SK-N-SH (cell line): Measurements from ENCODE around the gene ADAP1. TPM values are rescaled to one million over a fixed set of nuclear protein-coding genes. Genes with fewer than 3 reads are reported as not detected.

ENCODE experiments used
- CTCF ChIA-PET: fragments of 300-600, 350-600 bp; formaldehyde crosslinking; extraction: SDS; loops from one replicate; lab custom pipeline; 2021; lab: Yijun Ruan, JAX
- POLR2A ChIA-PET: fragments of 350-600 bp; sonication (Branson Sonifier 250); formaldehyde crosslinking; extraction: SDS; loops from one replicate; lab custom pipeline; 2020; ENCODE audit warnings: antibody characterized with exemption, inconsistent platforms; lab: Yijun Ruan, JAX
- DNase-seq: peaks from one replicate; pipeline ENCODE4 v3.0.0; 2012
- H2AFZ ChIP-seq: fragments of 200-600 bp; sonication (generic); 2 replicates; pipeline ENCODE4 v1.8.1; 2016; ENCODE audit warnings: antibody characterized with exemption, mild to moderate bottlenecking, low read depth
- H3F3A ChIP-seq: fragments of 200-600 bp; sonication (generic); replicated peaks from 2 replicates; pipeline ENCODE3; 2016; ENCODE audit warnings: antibody characterized with exemption, mild to moderate bottlenecking; ENCODE audit not compliant: insufficient read depth
- H3K27ac ChIP-seq, 2 experiments: fragments of 200-500 bp in 1 of 2; fragments of 200-600 bp in 1 of 2; sonication (Bioruptor generic) in 1 of 2; sonication (generic), shearing (Covaris generic) in 1 of 2; 2 replicates each; pipeline versions ENCODE4 v1.5.1 to v1.6.1; 2014 to 2016; ENCODE audit warnings: low read depth in 2 of 2, inconsistent platforms in 1 of 2, low read length in 1 of 2, mild to moderate bottlenecking in 1 of 2, mixed read lengths in 1 of 2
- H3K27me3 ChIP-seq: fragments of 200-600 bp; sonication (generic), shearing (Covaris generic); 2 replicates; pipeline ENCODE4 v1.6.1; 2016; ENCODE audit warnings: mixed run types; ENCODE audit not compliant: insufficient read depth
- H3K36me3 ChIP-seq, 2 experiments: fragments of 200-500 bp in 1 of 2; fragments of 200-600 bp in 1 of 2; sonication (Bioruptor generic) in 1 of 2; sonication (generic) in 1 of 2; replicated peaks in 1 of 2; 2 replicates each; pipeline versions ENCODE3 to v1.5.1; 2014 to 2016; ENCODE audit warnings: low read length in 1 of 2, mild to moderate bottlenecking in 1 of 2; ENCODE audit not compliant: insufficient read depth in 2 of 2, control insufficient read depth in 1 of 2
- H3K4me1 ChIP-seq, 2 experiments: fragments of 200-500 bp in 1 of 2; fragments of 200-600 bp in 1 of 2; sonication (Bioruptor generic) in 1 of 2; sonication (generic), shearing (Covaris generic) in 1 of 2; 2 replicates each; pipeline versions ENCODE4 v1.5.1 to v1.6.1; 2014 to 2016; ENCODE audit warnings: low read depth in 1 of 2, low read length in 1 of 2, mixed run types in 1 of 2; ENCODE audit not compliant: insufficient read depth in 2 of 2, control insufficient read depth in 1 of 2
- H3K4me2 ChIP-seq: fragments of 200-600 bp; sonication (generic), shearing (Covaris generic); 2 replicates; pipeline ENCODE4 v1.6.1; 2017; ENCODE audit warnings: mixed run types
- H3K4me3 ChIP-seq, 2 experiments: fragments of 200-500 bp in 1 of 2; fragments of 200-600 bp in 1 of 2; sonication (Bioruptor generic) in 1 of 2; sonication (generic), shearing (Covaris generic) in 1 of 2; 2 replicates each; pipeline versions ENCODE4 v1.5.1 to v1.8.1; 2014 to 2016; ENCODE audit warnings: low read depth in 2 of 2, inconsistent platforms in 1 of 2, low read length in 1 of 2, mild to moderate bottlenecking in 1 of 2, mixed read lengths in 1 of 2, moderate library complexity in 1 of 2
- H3K79me2 ChIP-seq: fragments of 200-600 bp; sonication (generic); 2 replicates; pipeline ENCODE4 v1.8.1; 2017; ENCODE audit warnings: mild to moderate bottlenecking; ENCODE audit not compliant: insufficient read depth
- H3K9ac ChIP-seq: fragments of 200-600 bp; sonication (generic); 2 replicates; pipeline ENCODE4 v1.6.1; 2017; ENCODE audit warnings: mixed run types
- H3K9me2 ChIP-seq: fragments of 200-600 bp; sonication (generic); 2 replicates; pipeline ENCODE4 v1.6.1; 2017; ENCODE audit warnings: mixed run types
- H3K9me3 ChIP-seq: fragments of 200-600 bp; sonication (generic); 2 replicates; pipeline ENCODE4 v1.6.1; 2017; ENCODE audit warnings: mixed run types, mild to moderate bottlenecking, moderate library complexity
- H4K20me1 ChIP-seq: fragments of 200-600 bp; sonication (generic); 2 replicates; pipeline ENCODE4 v1.6.1; 2017; ENCODE audit warnings: mild to moderate bottlenecking, mixed run types; ENCODE audit not compliant: insufficient read depth
- CHD2 ChIP-seq: fragments of 150-350 bp; IDR thresholded peaks from 2 replicates; pipeline ENCODE4 v1.6.1; 2018; ENCODE audit warnings: low read length; ENCODE audit not compliant: partially characterized antibody
- ELF1 ChIP-seq: IDR thresholded peaks from 2 replicates; pipeline ENCODE4 v1.4.0; 2012
- EZH2phosphoT487 ChIP-seq: fragments of 200-600 bp; sonication (generic); IDR thresholded peaks from 2 replicates; pipeline ENCODE4 v1.6.1; 2017; ENCODE audit warnings: low read depth, mixed run types, mild to moderate bottlenecking, antibody characterized with exemption, moderate library complexity, borderline replicate concordance
- FOSL2 ChIP-seq: IDR thresholded peaks from 2 replicates; pipeline ENCODE4 v1.4.0; 2012; ENCODE audit warnings: low read depth, mild to moderate bottlenecking, moderate library complexity, borderline replicate concordance
- GATA2 ChIP-seq: sonication (generic); formaldehyde crosslinking; IDR thresholded peaks from 2 replicates; pipeline ENCODE4 v1.5.0; 2020; ENCODE audit warnings: mild to moderate bottlenecking, missing genetic modification reagents
- JUND ChIP-seq: IDR thresholded peaks from 2 replicates; pipeline ENCODE4 v1.4.0; 2012
- MEF2A ChIP-seq: IDR thresholded peaks from 2 replicates; pipeline ENCODE4 v1.4.0; 2012; ENCODE audit warnings: low read depth, borderline replicate concordance
- MXI1 ChIP-seq: IDR thresholded peaks from 2 replicates; pipeline ENCODE4 v1.6.1; 2012; ENCODE audit warnings: mild to moderate bottlenecking, low read depth, low read length, improper control_type of control experiment
- NFIC ChIP-seq: IDR thresholded peaks from 2 replicates; pipeline ENCODE4 v1.4.0; 2012; ENCODE audit warnings: borderline replicate concordance
- NRF1 ChIP-seq: IDR thresholded peaks from 2 replicates; pipeline ENCODE4 v1.6.1; 2012; ENCODE audit warnings: low read depth, mild to moderate bottlenecking, low read length
- POLR2AphosphoS5 ChIP-seq: IDR thresholded peaks from 2 replicates; pipeline ENCODE4 v1.6.1; 2012; ENCODE audit warnings: low read depth, low read length
- RCOR1 ChIP-seq: fragments of 150-350 bp; IDR thresholded peaks from 2 replicates; pipeline ENCODE4 v1.6.1; 2017; ENCODE audit warnings: antibody characterized with exemption, low read length
- SIN3A ChIP-seq: IDR thresholded peaks from 2 replicates; pipeline ENCODE4 v1.6.1; 2012; ENCODE audit warnings: low read depth, mild to moderate bottlenecking, low read length, moderate library complexity, borderline replicate concordance
- TAF1 ChIP-seq: IDR thresholded peaks from 2 replicates; pipeline ENCODE4 v1.6.1; 2012; ENCODE audit warnings: low read depth, mild to moderate bottlenecking, low read length, moderate library complexity, borderline replicate concordance
- TCF12 ChIP-seq: IDR thresholded peaks from 2 replicates; pipeline ENCODE4 v1.4.0; 2012
- YY1 ChIP-seq: IDR thresholded peaks from 2 replicates; pipeline ENCODE4 v1.4.0; 2012; ENCODE audit warnings: low read depth, mild to moderate bottlenecking
- WGBS: methylation state at CpG from one replicate; pipeline ENCODE4 v1.1.6; 2017; ENCODE audit warnings: low lambda C conversion rate; 5-methylcytosine and 5-hydroxymethylcytosine counted together
- polyA plus RNA-seq, 3 experiments: library from polyadenylated mRNA; depleted of rRNA; stranded (reverse); fragments of >200 nt; gene quantifications; 2 replicates each; pipeline ENCODE4 v1.2.3, GENCODE V29; 2012
- TF ChIP-seq, protein P1 (sequence below): IDR thresholded peaks from 2 replicates; pipeline ENCODE4 v1.4.0; 2012; ENCODE audit warnings: low read depth
- TF ChIP-seq, protein P2 (sequence below): fragments of 200-600 bp; sonication (generic); IDR thresholded peaks from 2 replicates; pipeline ENCODE4 v1.6.1; 2017; ENCODE audit warnings: antibody characterized with exemption, mild to moderate bottlenecking, moderate library complexity
- TF ChIP-seq, protein P3 (sequence below): IDR thresholded peaks from 2 replicates; pipeline ENCODE4 v1.4.0; 2012; ENCODE audit warnings: low read depth, borderline replicate concordance
- TF ChIP-seq, protein P4 (sequence below): IDR thresholded peaks from 2 replicates; pipeline ENCODE4 v1.6.1; 2012; ENCODE audit warnings: mild to moderate bottlenecking, low read depth, low read length, moderate library complexity

Gene ADAP1
- polyA plus RNA-seq, 1 of the 3 experiments (the other 2 are of a cell fraction), result 3.2 TPM

DNA sequence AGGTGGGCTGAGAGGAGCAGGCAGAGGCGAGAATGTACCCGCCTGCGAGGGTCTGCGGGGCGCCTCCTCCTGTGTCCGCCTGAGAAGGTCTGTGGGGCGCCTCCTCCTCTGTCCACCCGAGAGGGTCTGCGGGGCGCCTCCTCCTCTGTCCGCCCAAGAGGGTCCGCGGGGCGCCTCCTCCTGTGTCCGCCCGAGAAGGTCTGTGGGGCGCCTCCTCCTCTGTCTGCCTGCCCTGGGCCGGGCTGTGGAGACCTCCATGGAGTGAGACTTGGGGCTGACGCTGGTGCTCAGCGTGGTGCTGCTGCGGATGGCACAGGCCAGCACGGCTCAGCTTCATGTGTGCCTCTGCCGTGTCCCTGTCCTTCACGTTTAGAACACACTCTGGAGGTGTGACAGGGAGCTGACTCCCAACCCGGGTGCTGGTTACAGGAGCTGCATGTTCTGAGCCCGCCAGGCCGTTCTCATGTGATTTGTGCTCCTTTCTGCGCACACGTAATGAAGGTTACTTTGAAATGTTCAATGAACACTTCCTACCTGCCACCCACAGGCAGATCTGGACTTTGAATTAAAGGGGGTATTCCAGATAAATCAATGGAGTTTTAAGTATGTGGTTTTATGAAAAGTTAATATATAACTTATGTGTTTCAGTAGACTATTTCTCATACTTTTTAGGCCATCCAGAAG, 98.7 kb downstream of the ADAP1 start:
- POLR2A ChIA-PET, result no interaction called here
- Histone ChIP-seq H3K27ac (no peak overlapping the region), H3K4me3 (no peak overlapping the region), H3K36me3 (peaks cover 69 to 95% of the 10 kb centered on the region in 2 experiments), H3K4me2 (no peak overlapping the region), H3K9ac (no peak overlapping the region), H3K9me2 (no peaks in the 10 kb centered on the region), H3K27me3 (no peaks in the 10 kb centered on the region), H3K4me1 (peaks cover 0 to 3% of the 10 kb centered on the region in 2 experiments; a peak in 1 of 4 replicates)
- TF ChIP-seq YY1 (no peak), ELF1 (no peak), JUND (no peak), MXI1 (no peak), TCF12 (no peak), FOSL2 (no peak), POLR2AphosphoS5 (no peak), NFIC (no peak), NRF1 (no peak), CHD2 (no peak), EZH2phosphoT487 (no peak), GATA2 (CRISPR knock-in tag) (no peak), TAF1 (no peak), SIN3A (no peak), MEF2A (no peak), RCOR1 (no peak)
- TF ChIP-seq, protein P1, sequence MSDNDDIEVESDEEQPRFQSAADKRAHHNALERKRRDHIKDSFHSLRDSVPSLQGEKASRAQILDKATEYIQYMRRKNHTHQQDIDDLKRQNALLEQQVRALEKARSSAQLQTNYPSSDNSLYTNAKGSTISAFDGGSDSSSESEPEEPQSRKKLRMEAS, result no peak
- TF ChIP-seq, protein P2, sequence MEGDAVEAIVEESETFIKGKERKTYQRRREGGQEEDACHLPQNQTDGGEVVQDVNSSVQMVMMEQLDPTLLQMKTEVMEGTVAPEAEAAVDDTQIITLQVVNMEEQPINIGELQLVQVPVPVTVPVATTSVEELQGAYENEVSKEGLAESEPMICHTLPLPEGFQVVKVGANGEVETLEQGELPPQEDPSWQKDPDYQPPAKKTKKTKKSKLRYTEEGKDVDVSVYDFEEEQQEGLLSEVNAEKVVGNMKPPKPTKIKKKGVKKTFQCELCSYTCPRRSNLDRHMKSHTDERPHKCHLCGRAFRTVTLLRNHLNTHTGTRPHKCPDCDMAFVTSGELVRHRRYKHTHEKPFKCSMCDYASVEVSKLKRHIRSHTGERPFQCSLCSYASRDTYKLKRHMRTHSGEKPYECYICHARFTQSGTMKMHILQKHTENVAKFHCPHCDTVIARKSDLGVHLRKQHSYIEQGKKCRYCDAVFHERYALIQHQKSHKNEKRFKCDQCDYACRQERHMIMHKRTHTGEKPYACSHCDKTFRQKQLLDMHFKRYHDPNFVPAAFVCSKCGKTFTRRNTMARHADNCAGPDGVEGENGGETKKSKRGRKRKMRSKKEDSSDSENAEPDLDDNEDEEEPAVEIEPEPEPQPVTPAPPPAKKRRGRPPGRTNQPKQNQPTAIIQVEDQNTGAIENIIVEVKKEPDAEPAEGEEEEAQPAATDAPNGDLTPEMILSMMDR, result no peak
- TF ChIP-seq, protein P3, sequence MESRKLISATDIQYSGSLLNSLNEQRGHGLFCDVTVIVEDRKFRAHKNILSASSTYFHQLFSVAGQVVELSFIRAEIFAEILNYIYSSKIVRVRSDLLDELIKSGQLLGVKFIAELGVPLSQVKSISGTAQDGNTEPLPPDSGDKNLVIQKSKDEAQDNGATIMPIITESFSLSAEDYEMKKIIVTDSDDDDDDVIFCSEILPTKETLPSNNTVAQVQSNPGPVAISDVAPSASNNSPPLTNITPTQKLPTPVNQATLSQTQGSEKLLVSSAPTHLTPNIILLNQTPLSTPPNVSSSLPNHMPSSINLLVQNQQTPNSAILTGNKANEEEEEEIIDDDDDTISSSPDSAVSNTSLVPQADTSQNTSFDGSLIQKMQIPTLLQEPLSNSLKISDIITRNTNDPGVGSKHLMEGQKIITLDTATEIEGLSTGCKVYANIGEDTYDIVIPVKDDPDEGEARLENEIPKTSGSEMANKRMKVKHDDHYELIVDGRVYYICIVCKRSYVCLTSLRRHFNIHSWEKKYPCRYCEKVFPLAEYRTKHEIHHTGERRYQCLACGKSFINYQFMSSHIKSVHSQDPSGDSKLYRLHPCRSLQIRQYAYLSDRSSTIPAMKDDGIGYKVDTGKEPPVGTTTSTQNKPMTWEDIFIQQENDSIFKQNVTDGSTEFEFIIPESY, result no peak
- TF ChIP-seq, protein P4, sequence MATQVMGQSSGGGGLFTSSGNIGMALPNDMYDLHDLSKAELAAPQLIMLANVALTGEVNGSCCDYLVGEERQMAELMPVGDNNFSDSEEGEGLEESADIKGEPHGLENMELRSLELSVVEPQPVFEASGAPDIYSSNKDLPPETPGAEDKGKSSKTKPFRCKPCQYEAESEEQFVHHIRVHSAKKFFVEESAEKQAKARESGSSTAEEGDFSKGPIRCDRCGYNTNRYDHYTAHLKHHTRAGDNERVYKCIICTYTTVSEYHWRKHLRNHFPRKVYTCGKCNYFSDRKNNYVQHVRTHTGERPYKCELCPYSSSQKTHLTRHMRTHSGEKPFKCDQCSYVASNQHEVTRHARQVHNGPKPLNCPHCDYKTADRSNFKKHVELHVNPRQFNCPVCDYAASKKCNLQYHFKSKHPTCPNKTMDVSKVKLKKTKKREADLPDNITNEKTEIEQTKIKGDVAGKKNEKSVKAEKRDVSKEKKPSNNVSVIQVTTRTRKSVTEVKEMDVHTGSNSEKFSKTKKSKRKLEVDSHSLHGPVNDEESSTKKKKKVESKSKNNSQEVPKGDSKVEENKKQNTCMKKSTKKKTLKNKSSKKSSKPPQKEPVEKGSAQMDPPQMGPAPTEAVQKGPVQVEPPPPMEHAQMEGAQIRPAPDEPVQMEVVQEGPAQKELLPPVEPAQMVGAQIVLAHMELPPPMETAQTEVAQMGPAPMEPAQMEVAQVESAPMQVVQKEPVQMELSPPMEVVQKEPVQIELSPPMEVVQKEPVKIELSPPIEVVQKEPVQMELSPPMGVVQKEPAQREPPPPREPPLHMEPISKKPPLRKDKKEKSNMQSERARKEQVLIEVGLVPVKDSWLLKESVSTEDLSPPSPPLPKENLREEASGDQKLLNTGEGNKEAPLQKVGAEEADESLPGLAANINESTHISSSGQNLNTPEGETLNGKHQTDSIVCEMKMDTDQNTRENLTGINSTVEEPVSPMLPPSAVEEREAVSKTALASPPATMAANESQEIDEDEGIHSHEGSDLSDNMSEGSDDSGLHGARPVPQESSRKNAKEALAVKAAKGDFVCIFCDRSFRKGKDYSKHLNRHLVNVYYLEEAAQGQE, result no peak
- TF ChIP-seq, all 33 proteins: peak for 0
- peaks cover 20% of the 10 kb centered on the region; the same call in 1 of the 2 replicates for H3K79me2 ChIP-seq
- H3F3A ChIP-seq, result no peaks in the 10 kb centered on the region
- H4K20me1 ChIP-seq, result no peaks in the 10 kb centered on the region
- no peak for DNase-seq
- H2AFZ ChIP-seq, result no peak overlapping the region
- no peaks in the 10 kb centered on the region for H3K9me3 ChIP-seq
- 95% methylated on average over 23 of the region's 29 CpGs for WGBS
- CTCF ChIA-PET, result interaction anchor here (0.7 to 14.6 kb wide), 2 partner anchors 16 to 523 kb away, joined by 3 to 123 read pairs; no protein-coding TSS in a partner anchor
